Body of pancreas (tissue), 4 donors: ENCODE measurements around the gene SART3. TPM values are rescaled to one million over a fixed set of nuclear protein-coding genes. Genes with fewer than 3 reads are reported as not detected.

Source experiments
- ATAC-seq: fragments of 150-250 bp; one replicate; pipeline ENCODE4 v1.9.1; 2016
- DNase-seq, 4 donors: peaks; one replicate each; pipeline ENCODE4 v3.0.0-alpha.2; 2019
- H3K27ac ChIP-seq, 4 donors: fragments of 200-600 bp; sonication (generic); 1 replicate in 3 of 4; 2 replicates in 1 of 4; pipeline versions ENCODE4 v1.5.1 to v1.6.1; 2016 to 2019; ENCODE audit warnings: mild to moderate bottlenecking in 1 of 4, mixed read lengths in 1 of 4, moderate library complexity in 1 of 4
- H3K27me3 ChIP-seq, 2 donors: fragments of 200-600 bp; sonication (generic); one replicate each; pipeline ENCODE4 v1.6.0; 2016; ENCODE audit warnings: mild to moderate bottlenecking in 1 of 2
- H3K36me3 ChIP-seq, 2 donors: fragments of 200-600 bp; sonication (generic); replicated peaks in 1 of 2; 2 replicates each; pipeline ENCODE4 v1.5.1; 2016; ENCODE audit warnings: low read depth in 2 of 2; ENCODE audit not compliant: insufficient read depth in 1 of 2
- H3K4me1 ChIP-seq: fragments of 200-600 bp; sonication (generic); one replicate; pipeline ENCODE4 v1.6.0; 2016
- H3K4me3 ChIP-seq, 2 donors: fragments of 200-600 bp; sonication (generic); 1 replicate in 1 of 2; 2 replicates in 1 of 2; pipeline ENCODE4 v1.5.1; 2016 to 2019
- H3K9me3 ChIP-seq, 3 donors: fragments of 200-600 bp; sonication (generic); 1 replicate in 2 of 3; 2 replicates in 1 of 3; pipeline ENCODE4 v1.5.1; 2016
- CTCF ChIP-seq, 7 experiments: fragments of 450-650 bp in 4 of 7; fragments of 200-600 bp in 3 of 7; sonication (generic) in 3 of 7; IDR thresholded peaks; one replicate each; pipeline ENCODE4 v1.5.1; 2016 to 2019; ENCODE audit warnings: antibody characterized with exemption in 7 of 7
- POLR2A ChIP-seq, 3 donors: fragments of 450-650 bp; IDR thresholded peaks; one replicate each; pipeline ENCODE4 v1.6.1; 2016; ENCODE audit warnings: antibody characterized with exemption in 3 of 3, mild to moderate bottlenecking in 2 of 3
- WGBS, 2 donors: methylation state at CpG; one replicate each; pipeline ENCODE4 v1.1.5; 2017; 5-methylcytosine and 5-hydroxymethylcytosine counted together
- intact Hi-C: fragments of 100-400 bp; cut with DNase I; formaldehyde crosslinking; loops from one replicate; pipeline ENCODE4 v1.15.1; 2023
- total RNA-seq, 2 donors: library from RNA; depleted of rRNA; stranded (reverse); fragments of >200 nt; gene quantifications; one replicate each; pipeline ENCODE4 v1.1.0, GENCODE V29; 2016

SART3 gene
- total RNA-seq, 2 donors from 2014 or later, result 20.2 to 38.6 TPM

GRCh38 chr12:108572166-108572790 lies 11.3 kb upstream of the SART3 start:
- Histone ChIP-seq H3K27ac (no peak overlapping the region), H3K4me3 (no peak overlapping the region), H3K9me3 (no peaks in the 10 kb centered on the region), H3K36me3 (peaks cover 0 to 4% of the 10 kb centered on the region in 2 donors), H3K27me3 (no peaks in the 10 kb centered on the region), H3K4me1 (peaks cover 8% of the 10 kb centered on the region)
- intact Hi-C loops, result loop anchor here (10.0 kb wide), 1 partner anchor 243 kb away; no protein-coding TSS in a partner anchor
- WGBS, 2 donors, result 62 to 65% methylated on average over 8 of the region's 8 CpGs
- ATAC-seq, result no peak
- no peak for DNase-seq
- TF ChIP-seq POLR2A (IDR thresholded peaks at IDR 0.05) (no peak), CTCF (IDR thresholded peaks at IDR 0.05) (no peak)

- H3K9me3 ChIP-seq, result no peaks in the 10 kb centered on the region
These were observed 10.7 kb upstream of the SART3 start for GRCh38 chr12:108571609-108572165.

GRCh38 chr12:108570743-108571608 lies 10.0 kb upstream of the SART3 start:
- no peaks in the 10 kb centered on the region for H3K27me3 ChIP-seq
- DNase-seq, result no peak
- 62 to 63% methylated on average over 2 to 3 of the region's 3 CpGs for WGBS, 2 donors
- TF ChIP-seq POLR2A (IDR thresholded peaks at IDR 0.05) (no peak), CTCF (IDR thresholded peaks at IDR 0.05) (peak in 1 of 7 experiments; percentile 4)
- intact Hi-C loops, result loop anchor here (10.0 kb wide), 1 partner anchor 244 kb away; no protein-coding TSS in a partner anchor
- peak overlapping the region in 1 of 4 donors; percentile 11 for H3K27ac ChIP-seq
- no peak overlapping the region for H3K4me3 ChIP-seq
- peaks cover 21% of the 10 kb centered on the region for H3K4me1 ChIP-seq
- no peak for ATAC-seq
- H3K36me3 ChIP-seq, result peaks cover 0 to 7% of the 10 kb centered on the region in 2 donors
- H3K9me3 ChIP-seq, result no peaks in the 10 kb centered on the region

More at GRCh38 chr12:108571609-108572165, 10.7 kb upstream of the SART3 start:
- 70 to 80% methylated on average over 8 of the region's 8 CpGs for WGBS, 2 donors
- Histone ChIP-seq H3K4me3 (no peak overlapping the region), H3K27ac (no peak overlapping the region), H3K36me3 (peaks cover 0 to 7% of the 10 kb centered on the region in 2 donors), H3K27me3 (no peaks in the 10 kb centered on the region), H3K4me1 (peaks cover 14% of the 10 kb centered on the region)
- intact Hi-C loops, result loop anchor here (10.0 kb wide), 1 partner anchor 243 kb away; no protein-coding TSS in a partner anchor
- TF ChIP-seq POLR2A (IDR thresholded peaks at IDR 0.05) (no peak), CTCF (IDR thresholded peaks at IDR 0.05) (no peak)
- DNase-seq (no peak), ATAC-seq (no peak)

- TF ChIP-seq POLR2A (IDR thresholded peaks at IDR 0.05) (no peak), CTCF (IDR thresholded peaks at IDR 0.05) (no peak)
- no peaks in the 10 kb centered on the region for H3K9me3 ChIP-seq
- intact Hi-C loops, result no loop called here
- peaks cover 30% of the 10 kb centered on the region for H3K4me1 ChIP-seq
- H3K36me3 ChIP-seq, result peaks cover 0 to 7% of the 10 kb centered on the region in 2 donors
- peak overlapping the region in 3 of 4 donors; percentile 22 to 38 (median 33) for H3K27ac ChIP-seq
- ATAC-seq (no peak), DNase-seq (no peak)
- no peaks in the 10 kb centered on the region for H3K27me3 ChIP-seq
- 75 to 92% methylated on average over 10 of the region's 10 CpGs for WGBS, 2 donors
- H3K4me3 ChIP-seq, result no peak overlapping the region
These were observed 7.6 kb upstream of the SART3 start for GRCh38 chr12:108568338-108569154.
